IMR-90 (cell line): ENCODE data around the gene RAF1. TPM values are rescaled to one million over a fixed set of nuclear protein-coding genes. Genes with fewer than 3 reads are reported as not detected.
A peak's percentile ranks its signal among the peaks of the same experiment; 100 is the strongest.

Experiments
- ATAC-seq: fragments of 200-7000 bp; cut with Tn5 transposase; 2 replicates; pipeline ENCODE4 v1.9.1; 2020; ENCODE audit warnings: low read depth, mild to moderate bottlenecking, moderate library complexity
- BruUV-seq: library from RNA; stranded (reverse); fragments of 400-500 nt; replicated peaks from 2 replicates; lab custom pipeline; 2021; lab: Mats Ljungman, UMichigan
- CTCF ChIA-PET: fragments of 300-600 bp; formaldehyde crosslinking; extraction: SDS; loops from one replicate; lab custom pipeline; 2021; ENCODE audit warnings: antibody characterized with exemption; lab: Yijun Ruan, JAX
- POLR2A ChIA-PET: fragments of 300-600 bp; sonication (Branson Sonifier 250); formaldehyde crosslinking; loops from one replicate; lab custom pipeline; 2022; ENCODE audit warnings: antibody characterized with exemption; ENCODE audit not compliant: unreplicated experiment; lab: Charles Lee
- DNase-seq: peaks from one replicate; pipeline ENCODE4 v3.0.0; 2013
- H2AFZ ChIP-seq: replicated peaks from 2 replicates; pipeline ENCODE3; 2013; ENCODE audit warnings: low read length, mild to moderate bottlenecking; ENCODE audit not compliant: poor library complexity
- H2AK5ac ChIP-seq: 2 replicates; pipeline ENCODE4 v1.6.1; 2013; ENCODE audit warnings: low read depth, low read length, inconsistent platforms
- H2AK9ac ChIP-seq: replicated peaks from 2 replicates; pipeline ENCODE3; 2013; ENCODE audit warnings: mild to moderate bottlenecking, low read depth, low read length, moderate library complexity; ENCODE audit not compliant: poor library complexity
- H2BK120ac ChIP-seq: 2 replicates; pipeline ENCODE4 v1.6.1; 2013; ENCODE audit warnings: low read depth, low read length, inconsistent platforms
- H2BK15ac ChIP-seq: 3 replicates; pipeline ENCODE4 v1.6.1; 2013; ENCODE audit warnings: low read depth, low read length, inconsistent platforms
- H2BK20ac ChIP-seq: 2 replicates; pipeline ENCODE4 v1.6.1; 2013; ENCODE audit warnings: low read depth, mild to moderate bottlenecking, inconsistent platforms, low read length, moderate library complexity
- H2BK5ac ChIP-seq: 2 replicates; pipeline ENCODE4 v1.6.1; 2013; ENCODE audit warnings: mild to moderate bottlenecking, low read depth, low read length, inconsistent platforms; ENCODE audit not compliant: poor library complexity, severe bottlenecking
- H3K14ac ChIP-seq: replicated peaks from 2 replicates; pipeline ENCODE4 v1.6.1; 2013; ENCODE audit warnings: low read depth, low read length, inconsistent platforms
- H3K18ac ChIP-seq: 2 replicates; pipeline ENCODE4 v1.6.1; 2013; ENCODE audit warnings: low read depth, low read length, control low read depth
- H3K23ac ChIP-seq: 2 replicates; pipeline ENCODE4 v1.6.1; 2013; ENCODE audit warnings: low read depth, low read length, inconsistent platforms
- H3K27ac ChIP-seq: 2 replicates; pipeline ENCODE4 v1.5.1; 2013; ENCODE audit warnings: mild to moderate bottlenecking, control low read depth, low read length; ENCODE audit not compliant: insufficient read depth
- H3K27me3 ChIP-seq: 2 replicates; pipeline ENCODE4 v1.6.1; 2013; ENCODE audit warnings: low read length; ENCODE audit not compliant: control insufficient read depth, insufficient read depth
- H3K36me3 ChIP-seq: 2 replicates; pipeline ENCODE4 v1.6.1; 2013; ENCODE audit warnings: low read length, mixed read lengths; ENCODE audit not compliant: control insufficient read depth, insufficient read depth
- H3K4ac ChIP-seq: 2 replicates; pipeline ENCODE4 v1.6.1; 2013; ENCODE audit warnings: low read depth, low read length, inconsistent platforms
- H3K4me1 ChIP-seq: 2 replicates; pipeline ENCODE4 v1.6.1; 2013; ENCODE audit warnings: low read length, mixed read lengths; ENCODE audit not compliant: control insufficient read depth, insufficient read depth
- H3K4me2 ChIP-seq: 2 replicates; pipeline ENCODE4 v1.6.1; 2013; ENCODE audit warnings: low read depth, mild to moderate bottlenecking, control low read depth, low read length, moderate library complexity
- H3K4me3 ChIP-seq: 2 replicates; pipeline ENCODE4 v1.5.1; 2013; ENCODE audit warnings: low read depth, mild to moderate bottlenecking, control low read depth, low read length, moderate library complexity; ENCODE audit not compliant: insufficient read depth
- H3K56ac ChIP-seq: 2 replicates; pipeline ENCODE4 v1.6.1; 2013; ENCODE audit warnings: low read length, inconsistent platforms; ENCODE audit not compliant: insufficient read depth; ENCODE audit errors: extremely low read depth
- H3K79me1 ChIP-seq, 2 experiments: 2 replicates each; pipeline ENCODE4 v1.6.1; 2013; ENCODE audit warnings: low read length in 2 of 2, inconsistent platforms in 1 of 2, low read depth in 1 of 2
- H3K9ac ChIP-seq: 2 replicates; pipeline ENCODE4 v1.6.1; 2013; ENCODE audit warnings: low read depth, low read length, control low read depth
- H3K9me1 ChIP-seq: 2 replicates; pipeline ENCODE4 v1.6.1; 2013; ENCODE audit warnings: low read length, inconsistent platforms; ENCODE audit not compliant: insufficient read depth
- H3K9me3 ChIP-seq: 2 replicates; pipeline ENCODE4 v1.6.1; 2013; ENCODE audit warnings: low read length; ENCODE audit not compliant: control insufficient read depth, insufficient read depth
- H4K20me1 ChIP-seq: 2 replicates; pipeline ENCODE4 v1.6.1; 2013; ENCODE audit warnings: low read length, inconsistent platforms; ENCODE audit not compliant: insufficient read depth
- H4K5ac ChIP-seq: 2 replicates; pipeline ENCODE4 v1.6.1; 2013; ENCODE audit warnings: mild to moderate bottlenecking, low read depth, low read length, control low read depth
- H4K8ac ChIP-seq, 2 experiments: 2 replicates each; pipeline ENCODE4 v1.6.1; 2013; ENCODE audit warnings: low read depth in 2 of 2, low read length in 2 of 2, control low read depth in 1 of 2, inconsistent platforms in 1 of 2
- H4K91ac ChIP-seq: 2 replicates; pipeline ENCODE4 v1.6.1; 2013; ENCODE audit warnings: low read depth, low read length, inconsistent platforms; ENCODE audit not compliant: insufficient read depth
- BHLHE40 ChIP-seq: fragments of 150-350 bp; IDR thresholded peaks from 2 replicates; pipeline ENCODE4 v1.6.1; 2016; ENCODE audit warnings: mild to moderate bottlenecking, low read depth, low read length
- CEBPB ChIP-seq: IDR thresholded peaks from 2 replicates; pipeline ENCODE4 v1.6.1; 2012; ENCODE audit warnings: low read depth, low read length, improper control_type of control experiment
- CHD1 ChIP-seq: IDR thresholded peaks from 2 replicates; pipeline ENCODE4 v1.6.1; 2012; ENCODE audit warnings: low read depth, low read length, improper control_type of control experiment
- FOS ChIP-seq: fragments of 150-350 bp; IDR thresholded peaks from 2 replicates; pipeline ENCODE4 v1.6.1; 2016; ENCODE audit warnings: low read depth, low read length
- MAFK ChIP-seq: IDR thresholded peaks from 2 replicates; pipeline ENCODE4 v1.6.1; 2012; ENCODE audit warnings: low read depth, low read length, improper control_type of control experiment
- MAZ ChIP-seq: IDR thresholded peaks from 2 replicates; pipeline ENCODE4 v1.6.1; 2012; ENCODE audit warnings: low read depth, mild to moderate bottlenecking, low read length, improper control_type of control experiment, moderate library complexity, borderline replicate concordance
- MXI1 ChIP-seq: IDR thresholded peaks from 2 replicates; pipeline ENCODE4 v1.6.1; 2012; ENCODE audit warnings: low read depth, mild to moderate bottlenecking, low read length, moderate library complexity, borderline replicate concordance
- NFE2L2 ChIP-seq: fragments of 150-350 bp; IDR thresholded peaks from 2 replicates; pipeline ENCODE4 v1.6.1; 2016; ENCODE audit warnings: low read depth, mild to moderate bottlenecking, low read length
- POLR2A ChIP-seq: IDR thresholded peaks from 2 replicates; pipeline ENCODE4 v1.6.1; 2012; ENCODE audit warnings: mild to moderate bottlenecking, low read depth, low read length
- RAD21 ChIP-seq: IDR thresholded peaks from 2 replicates; pipeline ENCODE4 v1.6.1; 2012; ENCODE audit warnings: low read length, improper control_type of control experiment
- RCOR1 ChIP-seq: IDR thresholded peaks from 2 replicates; pipeline ENCODE4 v1.6.1; 2012; ENCODE audit warnings: mild to moderate bottlenecking, low read length, improper control_type of control experiment; ENCODE audit not compliant: insufficient replicate concordance
- RFX5 ChIP-seq: IDR thresholded peaks from 2 replicates; pipeline ENCODE4 v1.8.0; 2012; ENCODE audit warnings: low read depth, mild to moderate bottlenecking, low read length, moderate library complexity
- SMC3 ChIP-seq: fragments of 150-350 bp; IDR thresholded peaks from 2 replicates; pipeline ENCODE4 v1.6.1; 2016; ENCODE audit warnings: low read depth, mild to moderate bottlenecking, antibody characterized with exemption, low read length, moderate library complexity
- WGBS, 2 experiments: methylation state at CpG; one replicate each; pipeline versions ENCODE4 v1.1.5 to v1.1.7; 2013; ENCODE audit warnings: missing lambda C conversion rate in 2 of 2; ENCODE audit not compliant: insufficient read length in 1 of 2; ENCODE audit errors: extremely low coverage in 2 of 2; 5-methylcytosine and 5-hydroxymethylcytosine counted together
- dilution Hi-C: fragments of 300-500 bp; cut with HindIII; formaldehyde crosslinking; loops from one replicate; pipeline ENCODE4 v1.14.3; 2018; ENCODE audit warnings: low sequenced_read_pairs; ENCODE audit not compliant: unreplicated experiment
- in situ Hi-C: fragments of 300-500 bp; cut with MboI; formaldehyde crosslinking; loops from 3 replicates; pipeline ENCODE4 v1.14.3; 2019; ENCODE audit warnings: low sequenced_read_pairs, inconsistent platforms, mixed read lengths
- intact Hi-C: fragments of 100-400 bp; cut with micrococcal nuclease; formaldehyde crosslinking; loops from 2 replicates; pipeline ENCODE4 v1.10.0; 2022
- polyA plus RNA-seq, 3 experiments: library from polyadenylated mRNA; depleted of rRNA; stranded (reverse); fragments of >200 nt; gene quantifications; 2 replicates each; pipeline ENCODE4 v1.2.3, GENCODE V29; 2012; ENCODE audit warnings: low replicate concordance in 1 of 3
- total RNA-seq: library from RNA; depleted of rRNA; stranded (reverse); fragments of >200 nt; gene quantifications from 2 replicates; pipeline ENCODE4 v1.2.3, GENCODE V29; 2012
- TF ChIP-seq, protein P1 (sequence below): conservative IDR thresholded peaks from 2 replicates; pipeline ENCODE4 v1.5.1; 2012; ENCODE audit warnings: mild to moderate bottlenecking, low read depth, low read length, improper control_type of control experiment
- TF ChIP-seq, protein P2 (sequence below): fragments of 150-350 bp; IDR thresholded peaks from 2 replicates; pipeline ENCODE4 v1.6.1; 2017; ENCODE audit warnings: mild to moderate bottlenecking, antibody characterized with exemption, low read length, low read depth
- TF ChIP-seq, protein P3 (sequence below): fragments of 150-350 bp; IDR thresholded peaks from 2 replicates; pipeline ENCODE4 v1.6.1; 2016; ENCODE audit warnings: low read depth, mild to moderate bottlenecking, low read length, moderate library complexity, borderline replicate concordance

Gene RAF1
- total and polyA plus RNA-seq, 2 of the 4 experiments (the other 2 are of a cell fraction) = 115 to 151 TPM

DNA sequence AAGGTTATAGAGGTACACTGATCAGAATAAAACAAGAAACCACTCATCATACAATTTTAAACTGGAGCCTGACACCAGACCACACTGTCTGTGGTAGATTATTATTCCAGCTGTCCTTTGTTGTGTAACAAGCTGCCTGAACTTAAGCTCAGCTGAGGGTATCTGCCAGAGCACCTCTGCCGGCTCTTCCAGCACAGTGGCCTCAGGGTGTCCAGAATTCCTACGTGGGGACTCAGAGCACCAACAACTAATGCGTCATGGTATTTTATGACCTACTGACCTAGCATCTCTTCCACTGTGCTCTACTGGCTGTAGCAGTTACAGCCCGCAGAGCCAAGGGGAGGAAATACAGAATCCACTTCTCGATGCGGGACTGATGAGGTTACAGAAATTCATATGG is 15.6 kb upstream of the RAF1 start:
- ATAC-seq (peak; percentile 92), DNase-seq (peak; percentile 94)
- ChIA-PET CTCF (no interaction called here), POLR2A (no interaction called here)
- in situ Hi-C loops (no loop called here), intact Hi-C loops (no loop called here), dilution Hi-C loops (no loop called here)
- Histone ChIP-seq H3K4me1 (peaks cover 6% of the 10 kb centered on the region), H3K4ac (no peak overlapping the region), H3K4me2 (no peak overlapping the region), H2AFZ (no peak overlapping the region), H3K23ac (no peak overlapping the region), H3K9ac (no peak overlapping the region), H3K9me1 (peaks cover 5% of the 10 kb centered on the region; the same call in 1 of the 2 replicates), H2AK5ac (no peak overlapping the region), H3K56ac (no peak overlapping the region), H3K27me3 (no peaks in the 10 kb centered on the region), H2BK5ac (peak overlapping the region; percentile 18), H2BK20ac (no peak overlapping the region), H2AK9ac (no peak overlapping the region), H3K79me1 (no peaks in the 10 kb centered on the region; a peak in 1 of 4 replicates), H3K9me3 (peaks cover 2% of the 10 kb centered on the region; the same call in 1 of the 2 replicates), H2BK15ac (no peak overlapping the region), H3K18ac (no peak overlapping the region), H2BK120ac (no peak overlapping the region), H3K36me3 (no peaks in the 10 kb centered on the region), H3K14ac (no peak overlapping the region), H3K4me3 (no peak overlapping the region), H4K91ac (no peak overlapping the region), H3K27ac (no peak overlapping the region), H4K8ac (no peak overlapping the region), H4K20me1 (no peaks in the 10 kb centered on the region), H4K5ac (no peak overlapping the region)
- TF ChIP-seq POLR2A (no peak), FOS (peak; percentile 40; the same call in 1 of the 2 replicates), MXI1 (no peak), NFE2L2 (no peak), MAZ (no peak), CHD1 (no peak), MAFK (no peak), BHLHE40 (0 out of 2 replicates have a peak, but pooled peaks have one; percentile 12), RCOR1 (peak; percentile 32), CEBPB (peak; percentile 81), SMC3 (0 out of 2 replicates have a peak, but pooled peaks have one; percentile 15), RFX5 (no peak), RAD21 (no peak)
- TF ChIP-seq, protein P1, sequence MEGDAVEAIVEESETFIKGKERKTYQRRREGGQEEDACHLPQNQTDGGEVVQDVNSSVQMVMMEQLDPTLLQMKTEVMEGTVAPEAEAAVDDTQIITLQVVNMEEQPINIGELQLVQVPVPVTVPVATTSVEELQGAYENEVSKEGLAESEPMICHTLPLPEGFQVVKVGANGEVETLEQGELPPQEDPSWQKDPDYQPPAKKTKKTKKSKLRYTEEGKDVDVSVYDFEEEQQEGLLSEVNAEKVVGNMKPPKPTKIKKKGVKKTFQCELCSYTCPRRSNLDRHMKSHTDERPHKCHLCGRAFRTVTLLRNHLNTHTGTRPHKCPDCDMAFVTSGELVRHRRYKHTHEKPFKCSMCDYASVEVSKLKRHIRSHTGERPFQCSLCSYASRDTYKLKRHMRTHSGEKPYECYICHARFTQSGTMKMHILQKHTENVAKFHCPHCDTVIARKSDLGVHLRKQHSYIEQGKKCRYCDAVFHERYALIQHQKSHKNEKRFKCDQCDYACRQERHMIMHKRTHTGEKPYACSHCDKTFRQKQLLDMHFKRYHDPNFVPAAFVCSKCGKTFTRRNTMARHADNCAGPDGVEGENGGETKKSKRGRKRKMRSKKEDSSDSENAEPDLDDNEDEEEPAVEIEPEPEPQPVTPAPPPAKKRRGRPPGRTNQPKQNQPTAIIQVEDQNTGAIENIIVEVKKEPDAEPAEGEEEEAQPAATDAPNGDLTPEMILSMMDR = no peak
- TF ChIP-seq, protein P2, sequence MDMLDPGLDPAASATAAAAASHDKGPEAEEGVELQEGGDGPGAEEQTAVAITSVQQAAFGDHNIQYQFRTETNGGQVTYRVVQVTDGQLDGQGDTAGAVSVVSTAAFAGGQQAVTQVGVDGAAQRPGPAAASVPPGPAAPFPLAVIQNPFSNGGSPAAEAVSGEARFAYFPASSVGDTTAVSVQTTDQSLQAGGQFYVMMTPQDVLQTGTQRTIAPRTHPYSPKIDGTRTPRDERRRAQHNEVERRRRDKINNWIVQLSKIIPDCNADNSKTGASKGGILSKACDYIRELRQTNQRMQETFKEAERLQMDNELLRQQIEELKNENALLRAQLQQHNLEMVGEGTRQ = no peak
- TF ChIP-seq, protein P3, sequence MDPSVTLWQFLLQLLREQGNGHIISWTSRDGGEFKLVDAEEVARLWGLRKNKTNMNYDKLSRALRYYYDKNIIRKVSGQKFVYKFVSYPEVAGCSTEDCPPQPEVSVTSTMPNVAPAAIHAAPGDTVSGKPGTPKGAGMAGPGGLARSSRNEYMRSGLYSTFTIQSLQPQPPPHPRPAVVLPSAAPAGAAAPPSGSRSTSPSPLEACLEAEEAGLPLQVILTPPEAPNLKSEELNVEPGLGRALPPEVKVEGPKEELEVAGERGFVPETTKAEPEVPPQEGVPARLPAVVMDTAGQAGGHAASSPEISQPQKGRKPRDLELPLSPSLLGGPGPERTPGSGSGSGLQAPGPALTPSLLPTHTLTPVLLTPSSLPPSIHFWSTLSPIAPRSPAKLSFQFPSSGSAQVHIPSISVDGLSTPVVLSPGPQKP = no peak
- no TSS peak for BruUV-seq
- 14% methylated on average over 1 of the region's 6 CpGs; no CpG with 5 or more reads in 1 of the 2 experiments for WGBS, 2 experiments
